ENCODE results near the gene MYO9A.
"Not testable (repeated sequence)": the region's sequence is repeated elsewhere in the genome, so short reads cannot be mapped to it uniquely, and the experiment has no call there.

MYO9A gene

DNA sequence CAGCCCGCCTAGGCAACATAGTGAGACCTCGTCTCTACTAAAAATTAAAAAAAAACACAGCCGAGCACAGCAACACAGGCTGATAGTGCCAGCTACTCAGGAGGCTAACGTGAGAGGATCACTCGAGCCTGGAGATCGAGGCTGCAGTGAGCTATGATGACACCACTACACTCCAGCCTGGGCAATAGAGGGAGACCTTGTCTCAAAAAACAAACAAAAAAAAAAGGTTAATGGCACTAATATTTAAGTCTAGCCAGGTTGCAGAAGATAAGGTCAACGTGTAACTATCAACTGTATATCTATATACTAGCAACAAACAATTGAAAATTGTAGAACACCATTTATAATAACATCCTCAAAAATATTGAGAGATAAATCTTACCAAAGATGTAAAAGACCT is 75.1 kb downstream of the MYO9A start:
- no peak for DNase-seq (ENCODE audit: low read depth, low spot score)

GRCh38 chr15:72042054-72042453 is 75.9 kb downstream of the MYO9A start:
- DNase-seq (ENCODE audit: low read depth, low spot score): no peak

GRCh38 chr15:72037321-72037720 is 80.6 kb downstream of the MYO9A start:
- no peak for DNase-seq (ENCODE audit: low read depth, low spot score)

DNA sequence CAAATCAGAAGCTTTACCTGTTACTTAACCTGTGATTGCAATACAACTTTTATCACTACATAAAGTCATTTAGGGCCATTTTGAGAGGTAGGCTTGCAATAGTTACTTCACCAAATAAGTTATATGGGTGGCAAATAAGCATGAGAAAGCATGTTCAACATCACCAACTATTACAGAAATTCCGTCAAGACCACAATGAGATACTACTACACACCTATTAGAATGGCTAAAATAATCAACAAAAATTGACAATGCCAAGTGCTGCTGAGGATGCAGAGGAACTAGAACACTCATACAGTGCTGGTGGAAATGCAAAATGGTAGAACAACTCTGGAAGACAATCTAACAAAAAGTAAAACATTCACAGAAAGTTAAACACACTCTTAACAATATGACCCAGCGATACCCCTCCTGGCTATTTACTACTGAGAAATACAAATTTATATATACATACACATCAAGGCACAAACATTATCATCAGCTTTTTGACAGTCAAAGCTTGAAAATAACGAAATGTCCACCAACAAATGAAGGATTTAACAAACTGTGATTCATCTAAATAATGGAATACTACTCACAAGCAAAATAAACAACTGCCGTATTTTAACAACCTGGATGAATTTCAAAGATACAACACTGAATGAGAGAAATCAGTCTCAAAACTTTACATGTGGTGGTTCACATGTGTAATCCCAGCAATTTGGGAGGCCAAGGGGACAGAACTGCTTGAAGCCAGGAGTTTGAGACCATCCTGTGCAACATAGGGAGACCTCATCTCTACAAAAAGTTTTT is 82.9 kb downstream of the MYO9A start:
- DNase-seq (ENCODE audit: low read depth, low spot score): no peak

DNA sequence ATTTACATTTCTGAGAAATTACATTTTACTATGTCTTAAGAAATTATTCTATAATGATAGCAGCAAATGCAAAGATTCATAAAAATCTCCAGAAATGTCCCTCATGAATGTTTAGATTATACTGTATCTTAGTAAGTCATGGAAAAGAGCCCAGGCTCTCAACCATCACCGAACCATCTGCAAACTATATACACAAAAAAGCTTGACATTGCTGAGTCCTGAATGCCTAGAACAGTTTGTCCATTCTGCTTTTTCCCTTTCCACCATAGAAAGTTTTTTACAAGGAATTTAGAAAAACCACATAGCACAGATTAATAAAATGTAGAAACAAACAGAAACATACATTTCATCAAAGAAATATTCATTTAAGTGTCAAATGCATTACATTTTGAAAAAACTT is 83.6 kb downstream of the MYO9A start:
- DNase-seq (ENCODE audit: low read depth, low spot score): no peak

- DNase-seq (ENCODE audit: low read depth, low spot score): no peak
Measured at GRCh38 chr15:72033711-72034110, 84.2 kb downstream of the MYO9A start.

DNA sequence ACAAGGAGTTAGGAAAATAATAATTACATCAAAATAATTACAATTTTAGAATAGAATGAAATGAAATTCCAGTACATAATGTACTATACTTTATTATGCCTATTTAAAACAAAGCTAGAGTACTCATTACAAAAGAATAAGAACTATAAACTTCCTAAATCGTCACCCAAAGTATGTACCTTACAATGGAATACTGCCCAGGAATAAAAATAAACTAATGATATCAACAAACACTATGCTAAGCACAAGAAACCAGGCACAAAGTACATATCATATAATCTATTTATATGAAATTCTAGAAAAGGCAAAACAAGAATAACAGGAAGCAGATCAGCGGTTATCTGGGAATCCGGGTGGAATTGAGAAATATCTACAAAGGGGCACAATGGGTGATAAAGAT is 84.7 kb downstream of the MYO9A start:
- no peak for DNase-seq (ENCODE audit: low read depth, low spot score)

DNA sequence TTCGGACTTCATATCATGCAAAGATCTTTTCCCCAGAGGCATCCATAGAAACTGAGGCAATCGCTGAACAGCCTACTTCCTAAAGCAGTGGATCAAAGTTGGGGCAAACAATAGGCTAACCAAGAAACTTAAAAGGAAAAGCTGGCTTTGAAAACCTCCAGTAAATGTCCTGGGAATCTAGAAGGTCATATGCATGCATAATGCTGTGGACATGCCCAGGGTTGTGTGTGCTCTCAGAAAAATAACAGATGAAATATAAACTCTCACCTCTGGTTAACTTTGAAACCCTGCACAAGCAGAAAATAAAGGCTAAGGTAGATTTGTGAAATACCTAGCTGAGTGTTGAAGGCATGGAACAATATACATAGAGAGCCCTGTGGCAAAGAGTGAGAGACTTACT is 96.3 kb downstream of the MYO9A start:
- DNase-seq (ENCODE audit: low read depth, low spot score): no peak

GRCh38 chr15:72020799-72021198 is 97.2 kb downstream of the MYO9A start:
- DNase-seq (ENCODE audit: low read depth, low spot score): no peak

GRCh38 chr15:72014555-72014954 is 103.4 kb downstream of the MYO9A start:
- not testable (repeated sequence) for DNase-seq (ENCODE audit: low read depth, low spot score)

DNA sequence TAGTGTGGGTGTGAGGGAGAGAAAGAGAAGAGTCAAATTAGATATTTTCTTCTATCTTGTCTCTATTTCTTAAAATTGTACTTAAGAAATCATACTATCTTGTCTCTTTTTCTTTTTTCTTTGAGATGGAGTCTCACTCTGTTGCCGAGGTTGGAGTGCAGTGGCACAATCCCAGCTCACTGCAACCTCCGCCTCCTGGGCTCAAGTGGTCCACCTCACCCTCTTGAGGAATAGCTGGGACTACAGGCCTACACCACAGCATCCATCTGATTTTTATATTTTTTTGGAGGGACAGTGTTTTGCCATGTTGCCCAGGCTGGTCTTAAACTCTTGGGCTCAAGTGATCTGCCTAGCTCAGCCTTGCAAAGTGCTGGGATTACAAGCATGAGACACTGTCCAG is 104.2 kb downstream of the MYO9A start:
- no peak for DNase-seq (ENCODE audit: low read depth, low spot score)

DNA sequence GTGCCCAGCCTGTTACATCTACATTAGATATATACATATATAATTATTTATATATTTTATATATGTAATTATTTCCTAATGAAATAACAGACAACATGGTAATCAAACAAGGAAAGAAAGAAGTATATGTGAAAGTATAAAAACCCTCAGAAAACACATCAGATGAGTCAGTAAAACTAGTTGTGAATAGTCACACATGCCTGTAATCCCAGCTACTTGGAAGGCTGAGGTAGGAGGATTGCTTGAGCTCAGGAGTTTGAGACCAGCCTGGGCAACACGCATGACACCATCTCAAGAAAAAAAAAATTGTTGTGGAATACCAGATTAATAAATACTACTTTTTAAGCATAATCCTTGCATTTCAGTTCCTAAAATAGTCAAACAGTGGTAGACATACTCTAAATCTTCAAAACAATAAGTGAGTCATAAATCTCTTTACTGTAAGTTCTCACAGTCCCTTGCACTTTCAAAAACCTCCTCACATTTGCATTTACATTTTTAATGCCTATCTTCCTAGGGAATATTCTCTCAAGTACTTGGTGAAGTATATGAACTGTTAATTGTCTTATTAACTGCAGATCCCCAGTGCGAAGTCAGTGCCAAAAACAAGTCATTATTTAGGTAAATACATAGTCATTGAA is 106.5 kb downstream of the MYO9A start:
- DNase-seq (ENCODE audit: low read depth, low spot score): no peak

DNA sequence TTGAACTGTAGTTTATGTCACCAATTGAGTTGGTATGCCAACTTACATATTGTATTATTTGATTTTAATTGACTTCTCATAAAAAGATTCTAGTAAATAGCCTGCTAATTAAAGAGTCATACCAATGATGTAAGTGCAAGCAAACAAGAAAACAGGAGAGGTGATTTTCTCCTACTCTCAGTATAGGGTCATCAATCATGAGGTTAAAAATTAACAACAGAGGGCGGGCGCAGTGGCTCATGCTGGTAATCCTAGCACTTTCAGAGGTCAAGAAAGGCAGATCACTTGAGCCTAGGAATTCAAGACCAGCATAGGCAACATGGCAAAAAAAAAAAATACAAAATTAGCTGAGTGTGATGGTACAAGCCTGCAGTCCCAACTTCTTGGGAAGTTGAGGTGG is 108.7 kb downstream of the MYO9A start:
- no peak for DNase-seq (ENCODE audit: low read depth, low spot score)

GRCh38 chr15:72006382-72006781 is 111.6 kb downstream of the MYO9A start:
- DNase-seq (ENCODE audit: low read depth, low spot score): no peak

GRCh38 chr15:72005483-72005882 is 112.5 kb downstream of the MYO9A start:
- DNase-seq (ENCODE audit: low read depth, low spot score): no peak

- DNase-seq (ENCODE audit: low read depth, low spot score): no peak
Measured at GRCh38 chr15:71999807-72000206, 118.1 kb downstream of the MYO9A start.

DNA sequence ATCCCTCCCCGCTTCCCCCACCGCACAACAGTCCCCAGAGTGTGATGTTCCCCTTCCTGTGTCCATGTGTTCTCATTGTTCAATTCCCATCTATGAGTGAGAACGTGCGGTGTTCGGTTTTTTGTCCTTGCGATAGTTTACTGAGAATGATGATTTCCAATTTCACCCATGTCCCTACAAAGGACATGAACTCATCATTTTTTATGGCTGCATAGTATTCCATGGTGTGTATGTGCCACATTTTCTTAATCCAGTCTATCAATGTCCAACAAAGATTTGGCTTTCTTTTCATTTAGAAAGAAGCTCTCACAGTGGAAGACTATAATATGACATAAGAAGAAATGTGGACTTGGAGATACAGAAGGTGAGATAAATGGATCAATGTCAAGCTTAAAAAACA is 119.2 kb downstream of the MYO9A start:
- DNase-seq (ENCODE audit: low read depth, low spot score): not testable (repeated sequence)

GRCh38 chr15:71997691-71998090 is 120.3 kb downstream of the MYO9A start:
- DNase-seq (ENCODE audit: low read depth, low spot score): no peak

- no peak for DNase-seq (ENCODE audit: low read depth, low spot score)
Measured at GRCh38 chr15:71975816-71976150, 142.2 kb downstream of the MYO9A start.

- no peak for DNase-seq (ENCODE audit: low read depth, low spot score)
Measured at GRCh38 chr15:71974211-71974610, 143.7 kb downstream of the MYO9A start.

DNA sequence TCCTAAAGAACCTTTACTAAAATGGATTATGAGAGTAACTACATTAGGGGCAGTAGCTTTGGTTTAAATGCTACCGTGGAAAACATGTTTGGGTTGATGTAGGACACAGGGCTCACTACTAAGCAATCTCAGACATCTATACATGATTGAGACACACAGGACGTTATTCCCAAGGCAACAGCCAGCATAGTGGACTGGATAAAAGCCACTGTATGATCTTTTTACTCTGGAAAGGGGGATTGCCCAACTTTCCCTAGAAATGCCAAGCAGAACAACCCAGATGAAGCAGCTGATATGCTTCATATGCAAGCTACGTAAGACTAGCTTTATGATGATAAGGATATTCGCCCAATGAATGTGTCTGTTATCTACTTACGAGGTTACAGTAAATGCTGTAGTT is 144.6 kb downstream of the MYO9A start:
- no peak for DNase-seq (ENCODE audit: low read depth, low spot score)

- DNase-seq (ENCODE audit: low read depth, low spot score): no peak
Measured at GRCh38 chr15:71971905-71972304, 146.0 kb downstream of the MYO9A start.

DNA sequence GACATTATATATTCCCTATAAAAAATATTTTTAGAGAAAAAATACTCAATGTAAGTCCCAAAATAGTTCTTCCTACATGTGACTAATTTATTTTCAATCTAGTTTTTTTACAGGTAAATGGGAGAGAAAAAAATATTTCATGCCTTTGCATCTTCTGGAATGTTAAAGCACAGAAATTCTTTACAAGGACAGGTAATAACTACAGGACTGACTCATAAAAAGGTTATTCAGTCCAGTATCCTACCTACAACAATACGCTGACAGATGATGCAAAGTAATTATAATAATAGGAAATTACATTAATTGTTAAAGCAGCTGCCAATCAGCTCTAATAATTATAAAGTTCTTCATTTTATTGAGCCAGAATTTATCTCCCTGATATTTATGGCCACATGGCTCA is 147.5 kb downstream of the MYO9A start:
- no peak for DNase-seq (ENCODE audit: low read depth, low spot score)

DNA sequence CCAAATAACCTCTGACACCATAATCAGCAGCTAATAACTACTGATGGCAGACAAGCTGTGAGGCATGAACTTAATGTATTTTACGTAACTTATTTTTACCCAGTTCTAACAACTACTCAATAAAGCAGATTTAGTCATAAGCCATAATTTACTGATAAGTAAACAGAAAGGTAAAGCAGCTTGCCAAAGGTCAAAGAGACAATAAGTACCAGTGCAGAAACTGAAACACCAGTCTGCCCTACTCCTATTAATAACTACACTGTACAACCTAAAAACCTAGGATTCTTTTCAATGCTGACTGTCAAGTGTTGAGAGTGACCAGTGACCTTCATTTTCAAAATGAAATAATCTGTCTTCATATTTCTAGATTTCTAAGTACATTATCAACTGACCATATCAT is 155.4 kb downstream of the MYO9A start:
- DNase-seq (ENCODE audit: low read depth, low spot score): no peak

All from activated naive CD8-positive, alpha-beta T cell treated with anti-CD3 and anti-CD28 coated beads, Interleukin-2, amount 50 U/mL, for 16 hours (primary cell).